ENCODE measurements around the gene MBOAT1.
"Not testable (repeated sequence)": the region's sequence is repeated elsewhere in the genome, so short reads cannot be mapped to it uniquely, and the experiment has no call there.

The MBOAT1 gene

DNA sequence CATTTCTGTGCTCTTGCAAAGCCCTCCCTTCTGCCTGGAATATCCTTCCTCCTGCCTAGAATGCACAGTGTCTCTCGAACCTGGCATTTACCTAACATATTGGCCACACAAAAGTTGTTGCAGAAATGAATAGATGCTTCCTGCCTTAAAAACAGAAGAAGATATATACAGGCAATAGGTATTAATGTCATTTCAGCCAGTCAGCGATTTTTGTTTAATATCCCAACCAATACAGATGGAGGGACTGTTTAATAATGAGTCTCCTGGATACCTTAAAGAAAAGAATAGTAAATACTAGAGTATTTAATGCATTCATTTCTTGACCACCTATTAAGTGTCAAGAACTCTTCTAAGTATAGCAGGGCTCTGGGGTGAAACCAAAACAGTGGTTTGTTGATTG, 70.3 kb downstream of the MBOAT1 start:
- no peaks in the 10 kb centered on the region for H3K27me3 ChIP-seq
- peaks cover 14 to 43% (median 29%) of the 10 kb centered on the region in 3 donors for H3K36me3 ChIP-seq
- TF ChIP-seq, protein P1, sequence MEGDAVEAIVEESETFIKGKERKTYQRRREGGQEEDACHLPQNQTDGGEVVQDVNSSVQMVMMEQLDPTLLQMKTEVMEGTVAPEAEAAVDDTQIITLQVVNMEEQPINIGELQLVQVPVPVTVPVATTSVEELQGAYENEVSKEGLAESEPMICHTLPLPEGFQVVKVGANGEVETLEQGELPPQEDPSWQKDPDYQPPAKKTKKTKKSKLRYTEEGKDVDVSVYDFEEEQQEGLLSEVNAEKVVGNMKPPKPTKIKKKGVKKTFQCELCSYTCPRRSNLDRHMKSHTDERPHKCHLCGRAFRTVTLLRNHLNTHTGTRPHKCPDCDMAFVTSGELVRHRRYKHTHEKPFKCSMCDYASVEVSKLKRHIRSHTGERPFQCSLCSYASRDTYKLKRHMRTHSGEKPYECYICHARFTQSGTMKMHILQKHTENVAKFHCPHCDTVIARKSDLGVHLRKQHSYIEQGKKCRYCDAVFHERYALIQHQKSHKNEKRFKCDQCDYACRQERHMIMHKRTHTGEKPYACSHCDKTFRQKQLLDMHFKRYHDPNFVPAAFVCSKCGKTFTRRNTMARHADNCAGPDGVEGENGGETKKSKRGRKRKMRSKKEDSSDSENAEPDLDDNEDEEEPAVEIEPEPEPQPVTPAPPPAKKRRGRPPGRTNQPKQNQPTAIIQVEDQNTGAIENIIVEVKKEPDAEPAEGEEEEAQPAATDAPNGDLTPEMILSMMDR (IDR thresholded peaks at IDR 0.05) = no peak
- H3K4me3 ChIP-seq = no peak overlapping the region
- H3K9me3 ChIP-seq = no peaks in the 10 kb centered on the region
- no peaks in the 10 kb centered on the region for H3K4me1 ChIP-seq
- intact Hi-C loops (cut with DNase I; ENCODE audit: low total_unique reads) = no loop called here
- DNase-seq = no peak
- H3K27ac ChIP-seq = no peak overlapping the region

DNA sequence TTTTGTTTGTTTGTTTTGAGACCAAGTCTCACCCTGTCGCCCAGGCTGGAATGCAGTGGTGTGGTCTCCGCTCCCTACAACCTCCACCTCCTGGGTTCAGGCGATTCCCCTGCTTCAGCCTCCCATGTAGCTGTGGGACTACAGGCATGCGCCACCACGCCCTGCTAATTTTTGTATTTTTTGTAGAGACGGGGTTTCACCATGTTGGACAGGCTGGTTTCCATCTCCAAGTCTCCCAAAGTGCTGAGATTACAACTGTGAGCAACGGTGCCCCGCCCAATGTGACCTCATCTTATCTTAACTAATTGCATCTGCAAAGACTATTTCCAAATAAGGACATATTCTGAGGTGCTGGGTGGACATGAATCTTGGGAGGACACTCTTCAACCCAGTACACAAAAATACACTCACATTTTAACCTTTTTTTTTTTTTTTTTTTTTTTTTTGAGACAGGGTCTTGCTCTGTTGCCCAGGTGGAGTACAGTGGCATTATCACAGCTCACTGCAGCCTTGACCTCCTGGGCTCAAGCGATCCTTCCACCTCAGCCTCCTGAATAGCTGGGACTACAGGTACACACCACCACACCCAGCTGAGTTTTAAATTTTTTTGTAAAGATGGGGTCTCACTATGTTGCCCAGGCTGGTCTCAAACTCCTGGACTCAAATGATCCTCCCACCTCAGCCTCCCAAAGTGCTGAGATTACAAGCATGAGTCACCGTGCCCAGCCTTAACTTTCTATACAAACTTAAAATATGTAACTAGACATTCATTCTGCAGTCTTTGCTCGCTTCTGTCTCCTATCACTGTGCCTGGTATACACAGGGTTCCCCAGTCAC, 72.9 kb downstream of the MBOAT1 start:
- H3K27ac ChIP-seq; intact Hi-C loops (cut with DNase I; ENCODE audit: low total_unique reads); H3K9me3 ChIP-seq; H3K4me1 ChIP-seq; H3K4me3 ChIP-seq; DNase-seq; H3K27me3 ChIP-seq: not testable (repeated sequence)
- peaks cover 14 to 40% (median 28%) of the 10 kb centered on the region in 3 donors for H3K36me3 ChIP-seq

DNA sequence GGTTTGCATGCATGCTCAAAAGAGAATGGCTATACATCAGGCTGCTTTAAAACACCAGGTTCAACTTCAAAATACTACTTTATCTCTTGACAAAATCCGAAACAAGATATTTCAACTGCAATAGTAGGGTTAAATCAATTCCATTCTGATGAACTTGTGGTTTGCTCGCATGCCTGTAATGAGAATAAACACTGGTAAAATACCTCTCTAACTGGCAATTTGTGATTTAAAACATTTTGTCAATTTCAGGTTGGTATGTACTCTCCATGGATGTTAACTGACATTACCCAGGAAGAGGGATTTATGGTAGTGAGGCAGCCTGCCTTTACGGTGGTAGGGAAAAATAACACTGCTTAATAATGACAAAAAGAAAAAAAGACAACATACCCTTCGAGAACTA, 74.4 kb downstream of the MBOAT1 start:
- TF ChIP-seq, protein P1 (IDR thresholded peaks at IDR 0.05) = no peak
- Histone ChIP-seq H3K4me3 (no peak overlapping the region), H3K27ac (no peak overlapping the region), H3K27me3 (no peaks in the 10 kb centered on the region), H3K9me3 (no peaks in the 10 kb centered on the region), H3K4me1 (no peaks in the 10 kb centered on the region), H3K36me3 (peaks cover under 1 to 25% (median 14%) of the 10 kb centered on the region in 3 donors)
- DNase-seq = no peak
- intact Hi-C loops (cut with DNase I; ENCODE audit: low total_unique reads) = no loop called here

DNA sequence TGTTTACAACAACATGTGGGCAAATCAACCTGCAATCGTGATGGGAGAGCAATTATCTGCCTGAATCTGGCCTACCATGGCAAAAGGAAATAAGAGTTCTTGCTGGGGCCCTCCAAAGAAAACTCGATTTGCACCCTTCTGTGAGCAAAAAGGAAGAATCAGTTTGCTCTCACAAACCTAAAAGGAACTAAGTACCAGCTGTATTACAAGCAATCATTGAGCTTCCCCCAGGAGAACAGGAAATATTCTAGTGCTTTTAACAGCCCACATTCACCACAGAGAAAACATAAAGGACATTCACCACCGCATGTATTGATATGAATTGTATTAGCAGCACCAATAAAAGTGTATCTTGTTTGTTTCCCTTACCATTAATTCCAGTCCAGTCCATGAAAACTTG, 75.0 kb downstream of the MBOAT1 start:
- Histone ChIP-seq H3K9me3 (no peaks in the 10 kb centered on the region), H3K27ac (no peak overlapping the region), H3K36me3 (peaks cover 0 to 22% (median 9%) of the 10 kb centered on the region in 3 donors), H3K4me3 (no peak overlapping the region), H3K4me1 (no peaks in the 10 kb centered on the region), H3K27me3 (no peaks in the 10 kb centered on the region)
- intact Hi-C loops (cut with DNase I; ENCODE audit: low total_unique reads) = no loop called here
- no peak for DNase-seq
- TF ChIP-seq, protein P1 (IDR thresholded peaks at IDR 0.05) = no peak

DNA sequence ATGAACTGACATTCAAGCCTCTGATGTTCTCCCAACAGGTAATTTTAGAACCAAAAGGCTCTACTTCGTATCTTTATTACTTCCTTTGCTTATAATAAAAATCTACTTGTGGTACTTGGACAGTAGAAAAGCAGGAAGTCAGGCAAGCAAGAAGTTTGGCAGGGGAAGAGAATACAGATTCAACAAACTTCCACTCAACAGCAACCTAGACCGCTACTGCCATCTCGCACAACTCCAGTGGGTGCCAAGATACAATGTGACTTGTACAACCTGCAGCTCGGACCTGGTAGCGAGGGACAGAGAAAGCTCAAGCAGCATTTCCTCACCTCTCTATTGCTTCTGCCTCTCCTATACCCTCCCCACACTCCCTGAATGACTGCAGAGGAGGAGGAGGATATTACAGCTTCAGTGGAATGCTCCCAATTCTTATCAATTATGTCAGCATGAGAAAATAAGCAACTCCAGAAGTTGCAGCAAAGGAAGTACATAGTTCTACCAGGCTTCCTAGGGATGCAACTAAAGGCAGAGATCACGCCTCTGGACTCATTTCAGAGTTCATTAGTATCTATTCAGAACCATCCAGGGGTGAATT, 76.5 kb downstream of the MBOAT1 start:
- Histone ChIP-seq H3K36me3 (peaks cover 0 to 17% (median 0%) of the 10 kb centered on the region in 3 donors), H3K4me3 (no peak overlapping the region), H3K27ac (no peak overlapping the region), H3K9me3 (no peaks in the 10 kb centered on the region), H3K4me1 (no peaks in the 10 kb centered on the region), H3K27me3 (no peaks in the 10 kb centered on the region)
- intact Hi-C loops (cut with DNase I; ENCODE audit: low total_unique reads) = no loop called here
- TF ChIP-seq, protein P1 (IDR thresholded peaks at IDR 0.05) = no peak
- no peak for DNase-seq

DNA sequence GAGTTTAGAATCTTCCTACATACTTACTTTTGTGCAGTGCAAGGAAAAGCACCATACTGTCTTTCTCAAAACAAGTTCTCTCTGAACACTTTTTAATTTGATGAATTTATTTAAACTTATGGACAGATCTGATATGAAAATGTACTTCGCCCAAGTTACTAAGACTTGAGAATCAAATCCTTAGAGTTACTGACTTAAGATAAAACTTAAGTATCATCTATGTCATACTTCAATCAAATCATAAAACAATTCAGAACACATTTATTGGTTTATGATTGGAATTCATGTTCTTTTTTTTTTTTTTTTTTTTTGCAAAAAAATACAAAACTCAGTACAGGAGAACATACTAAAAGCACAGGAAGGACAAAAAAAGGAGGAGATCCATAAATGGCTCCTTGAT, 77.7 kb downstream of the MBOAT1 start:
- intact Hi-C loops (cut with DNase I; ENCODE audit: low total_unique reads) = no loop called here
- Histone ChIP-seq H3K27me3 (no peaks in the 10 kb centered on the region), H3K4me1 (no peaks in the 10 kb centered on the region), H3K4me3 (no peak overlapping the region), H3K36me3 (peaks cover 0 to 17% (median 0%) of the 10 kb centered on the region in 3 donors), H3K27ac (no peak overlapping the region), H3K9me3 (no peaks in the 10 kb centered on the region)
- DNase-seq = no peak
- TF ChIP-seq, protein P1 (IDR thresholded peaks at IDR 0.05) = no peak

Data from tibial artery (tissue), 4 donors.